ENCODE data around the gene SEC61B.

GRCh38 chr9:99180199-99180598, 41.9 kb upstream of the SEC61B start:
- TF ChIP-seq, protein P1, sequence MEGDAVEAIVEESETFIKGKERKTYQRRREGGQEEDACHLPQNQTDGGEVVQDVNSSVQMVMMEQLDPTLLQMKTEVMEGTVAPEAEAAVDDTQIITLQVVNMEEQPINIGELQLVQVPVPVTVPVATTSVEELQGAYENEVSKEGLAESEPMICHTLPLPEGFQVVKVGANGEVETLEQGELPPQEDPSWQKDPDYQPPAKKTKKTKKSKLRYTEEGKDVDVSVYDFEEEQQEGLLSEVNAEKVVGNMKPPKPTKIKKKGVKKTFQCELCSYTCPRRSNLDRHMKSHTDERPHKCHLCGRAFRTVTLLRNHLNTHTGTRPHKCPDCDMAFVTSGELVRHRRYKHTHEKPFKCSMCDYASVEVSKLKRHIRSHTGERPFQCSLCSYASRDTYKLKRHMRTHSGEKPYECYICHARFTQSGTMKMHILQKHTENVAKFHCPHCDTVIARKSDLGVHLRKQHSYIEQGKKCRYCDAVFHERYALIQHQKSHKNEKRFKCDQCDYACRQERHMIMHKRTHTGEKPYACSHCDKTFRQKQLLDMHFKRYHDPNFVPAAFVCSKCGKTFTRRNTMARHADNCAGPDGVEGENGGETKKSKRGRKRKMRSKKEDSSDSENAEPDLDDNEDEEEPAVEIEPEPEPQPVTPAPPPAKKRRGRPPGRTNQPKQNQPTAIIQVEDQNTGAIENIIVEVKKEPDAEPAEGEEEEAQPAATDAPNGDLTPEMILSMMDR (IDR thresholded peaks at IDR 0.05; ENCODE audit: low read depth, low read length), result no peak
- no peak for TF ChIP-seq EZH2phosphoT487 (IDR thresholded peaks at IDR 0.05; ENCODE audit: low read depth)

Data from OCI-LY3 (cell line).